NCI-H2196 (cell line): Measurements from ENCODE around the gene PAEP.
"Not testable (repeated sequence)": the region's sequence is repeated elsewhere in the genome, so short reads cannot be mapped to it uniquely, and the experiment has no call there.

Experiments
- DNase-seq: peaks from one replicate; lab custom pipeline; 2025; ENCODE audit not compliant: unreplicated experiment; lab: John Stamatoyannopoulos, UW

The PAEP gene

GRCh38 chr9:135525241-135526088 is 36.1 kb upstream of the PAEP start:
- DNase-seq, result no peak

DNA sequence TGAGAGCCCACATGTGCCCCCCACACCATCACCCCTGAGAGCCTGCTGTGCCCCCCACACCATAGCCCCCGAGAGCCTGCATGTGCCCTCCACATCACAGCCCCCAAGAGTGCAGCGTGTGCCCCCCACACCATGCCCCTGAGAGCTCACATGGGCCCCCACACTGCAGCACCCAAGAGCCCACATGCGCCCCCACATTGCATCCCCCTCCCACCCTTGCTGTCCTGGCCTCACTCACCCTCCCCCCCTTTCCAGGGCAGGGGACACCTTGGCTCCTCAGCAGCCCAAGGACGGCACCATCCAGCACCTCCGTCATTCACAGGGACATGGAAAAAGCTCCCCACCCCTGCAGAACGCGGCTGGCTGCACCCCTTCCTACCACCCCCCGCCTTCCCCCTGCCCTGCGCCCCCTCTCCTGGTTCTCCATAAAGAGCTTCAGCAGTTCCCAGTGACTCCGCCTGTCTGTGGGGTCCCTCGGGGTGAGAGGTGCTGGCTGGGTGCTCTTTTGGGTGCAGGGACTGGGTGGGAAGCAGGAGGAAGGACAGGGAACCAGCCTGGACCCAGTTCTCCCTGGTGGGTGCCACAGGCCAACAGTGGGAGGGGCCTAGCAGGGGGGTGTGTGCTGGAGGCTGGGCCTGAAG is 35.3 kb upstream of the PAEP start:
- no peak for DNase-seq

- DNase-seq, result no peak
Observed at GRCh38 chr9:135526730-135527571, 34.6 kb upstream of the PAEP start.

DNA sequence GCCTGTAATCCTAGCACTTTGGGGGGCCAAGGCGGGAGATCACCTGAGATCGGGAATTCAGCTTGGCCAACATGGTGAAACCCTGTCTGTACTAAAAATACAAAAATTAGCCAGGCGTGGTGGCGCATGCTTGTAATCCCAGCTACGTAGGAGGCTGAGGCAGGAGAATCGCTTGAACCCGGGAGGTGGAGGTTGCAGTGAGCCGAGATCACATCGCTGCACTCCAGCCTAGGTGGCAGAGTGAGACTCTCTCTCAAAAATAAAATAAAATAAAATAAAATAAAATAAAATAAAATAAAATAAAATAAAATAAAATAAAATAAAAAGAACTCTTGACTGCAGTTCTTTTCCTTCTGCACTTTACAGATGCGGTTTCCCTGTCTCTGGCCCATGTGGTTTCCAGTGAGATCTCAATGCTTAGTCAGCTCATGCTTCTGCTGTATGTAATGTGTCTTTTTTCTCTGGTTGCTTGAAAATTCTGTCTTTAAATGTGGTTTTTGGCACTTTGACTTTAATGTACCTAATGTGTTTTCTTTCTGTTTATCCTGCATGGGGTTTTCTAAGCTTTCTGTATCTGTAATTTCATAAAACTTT is 32.6 kb upstream of the PAEP start:
- DNase-seq, result not testable (repeated sequence)

GRCh38 chr9:135530146-135530545 is 31.4 kb upstream of the PAEP start:
- no peak for DNase-seq

GRCh38 chr9:135531096-135531495 is 30.5 kb upstream of the PAEP start:
- no peak for DNase-seq

- DNase-seq, result no peak
Observed at GRCh38 chr9:135533113-135533512, 28.4 kb upstream of the PAEP start.

DNA sequence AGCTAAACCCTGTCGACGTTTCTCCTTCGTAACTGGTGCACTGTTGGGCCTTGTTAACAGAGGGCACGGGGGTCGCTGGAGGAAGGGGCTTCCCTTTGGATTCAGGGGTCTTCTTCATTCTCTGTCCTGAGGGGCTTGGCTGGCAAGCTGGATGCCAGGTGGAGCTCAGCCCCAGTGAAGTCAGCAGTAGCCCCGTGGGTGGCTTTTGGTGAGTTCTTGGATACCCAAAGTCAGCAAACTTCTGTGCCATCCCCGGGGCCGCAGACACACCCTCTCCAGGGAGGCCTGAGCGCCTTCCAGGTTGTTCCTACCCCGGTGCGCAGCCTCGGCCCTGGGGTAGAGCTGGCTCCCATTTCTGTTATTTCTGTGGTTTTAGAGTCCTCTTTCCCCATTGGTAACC is 27.9 kb upstream of the PAEP start:
- DNase-seq, result no peak

DNA sequence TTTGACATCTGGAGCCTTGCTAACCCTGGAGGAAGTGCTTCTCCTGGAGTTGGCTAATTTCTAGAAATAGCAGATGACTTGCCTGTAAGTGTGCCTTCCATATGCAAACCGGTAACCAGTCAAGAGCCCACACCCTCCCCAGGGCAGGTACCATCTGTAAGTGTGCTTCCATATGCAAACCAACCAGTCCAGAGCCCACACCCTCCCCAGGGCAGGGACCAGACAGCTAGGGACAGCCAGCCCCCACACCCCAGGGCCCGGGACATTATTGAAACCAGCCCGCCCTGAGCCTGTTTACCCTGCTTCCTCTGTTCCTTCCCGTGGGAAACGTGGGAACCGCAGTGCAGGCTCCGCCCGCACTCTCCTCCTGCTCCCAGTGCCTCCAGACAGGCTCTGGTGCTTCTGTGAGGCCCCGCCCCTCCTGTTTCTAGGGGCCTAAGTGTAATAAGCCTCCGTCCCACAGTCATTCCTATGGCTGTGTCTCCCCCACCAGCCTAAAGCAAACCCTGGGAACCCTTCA is 27.3 kb upstream of the PAEP start:
- not testable (repeated sequence) for DNase-seq

DNA sequence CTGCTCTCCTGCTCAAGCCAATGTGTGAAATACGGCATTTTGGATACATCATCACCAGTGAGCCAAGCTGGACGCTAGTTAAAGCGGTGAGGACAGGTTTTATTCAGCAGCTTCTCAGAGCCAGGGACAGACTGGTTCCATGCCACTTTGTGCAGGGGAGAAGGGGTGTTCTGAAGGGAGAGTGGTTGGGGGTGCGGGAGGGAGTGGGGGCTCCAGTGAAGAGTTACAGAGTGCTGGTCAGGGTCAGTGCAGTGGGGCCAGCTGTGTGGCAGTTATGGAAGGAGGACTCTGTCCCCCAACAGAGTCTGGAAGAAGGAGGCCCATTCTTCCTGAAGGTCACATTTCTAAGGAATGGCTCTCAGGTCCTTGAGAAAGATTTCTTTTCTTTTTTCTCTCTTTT is 26.7 kb upstream of the PAEP start:
- DNase-seq, result not testable (repeated sequence)

GRCh38 chr9:135535631-135536030 is 25.9 kb upstream of the PAEP start:
- not testable (repeated sequence) for DNase-seq

- DNase-seq, result no peak
Observed at GRCh38 chr9:135536216-135536615, 25.3 kb upstream of the PAEP start.

DNA sequence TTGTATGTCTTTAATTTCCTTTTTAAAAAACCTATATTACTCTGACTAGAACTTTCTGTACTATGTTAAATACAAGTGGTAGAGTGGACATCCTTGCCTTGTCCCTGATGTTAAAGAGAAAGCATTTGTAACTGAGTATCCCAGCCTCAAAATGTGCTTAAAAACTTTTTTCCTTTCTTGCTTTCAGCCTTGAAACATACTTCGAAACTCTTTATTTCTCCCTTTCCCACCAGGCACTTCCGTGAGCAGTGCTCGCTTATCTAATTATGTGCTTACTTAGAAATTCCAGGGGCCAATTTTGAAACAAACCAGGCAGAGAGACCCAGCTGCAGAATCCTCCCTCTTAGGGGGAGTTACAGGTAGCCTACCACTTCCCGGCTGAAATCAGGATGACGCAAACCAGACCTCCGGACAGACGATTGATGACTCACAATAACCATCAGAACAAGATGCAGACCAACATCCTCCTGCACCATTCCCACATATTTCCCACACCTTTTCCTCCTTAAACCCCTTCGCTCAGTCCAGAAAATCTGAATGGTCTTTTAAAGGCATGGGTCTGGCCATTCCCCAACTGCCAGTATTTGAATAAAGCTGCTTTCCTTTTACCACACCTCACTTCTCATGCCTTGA is 18.2 kb upstream of the PAEP start:
- DNase-seq, result not testable (repeated sequence)

GRCh38 chr9:135544981-135545635 is 16.4 kb upstream of the PAEP start:
- DNase-seq, result no peak

DNA sequence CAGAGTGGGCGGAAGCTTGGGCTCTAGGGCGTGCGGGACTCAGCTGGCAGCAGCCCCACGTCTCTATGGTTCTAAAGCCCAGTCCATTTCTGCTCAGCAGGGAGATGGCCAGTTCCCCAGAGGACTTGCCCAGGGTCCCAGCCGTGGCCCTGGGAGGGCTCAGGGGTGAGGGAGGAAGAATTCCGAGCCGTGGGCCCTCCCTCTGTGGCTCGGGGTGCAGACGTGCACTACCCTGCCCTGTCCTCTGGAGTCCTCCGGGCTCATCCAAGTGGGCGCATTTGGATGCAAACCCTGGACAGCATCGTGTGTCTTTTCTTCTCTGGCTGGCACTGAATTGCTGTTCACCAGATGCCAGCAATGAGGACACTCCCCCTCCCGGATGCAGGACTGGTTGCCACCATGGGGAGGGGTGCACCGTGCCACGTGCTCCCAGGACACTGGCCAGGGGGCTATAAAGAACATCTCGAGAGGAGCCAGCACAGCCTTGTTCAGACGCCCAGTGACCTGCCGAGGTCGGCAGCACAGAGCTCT is 15.8 kb upstream of the PAEP start, which contains the start of gene OBP2A:
Gene OBP2A, plus strand, starts transcription at position 481 of the 531 bp plus-strand sequence. CDS start 55 bp downstream, outside the sequence.
- DNase-seq, result not testable (repeated sequence)

DNA sequence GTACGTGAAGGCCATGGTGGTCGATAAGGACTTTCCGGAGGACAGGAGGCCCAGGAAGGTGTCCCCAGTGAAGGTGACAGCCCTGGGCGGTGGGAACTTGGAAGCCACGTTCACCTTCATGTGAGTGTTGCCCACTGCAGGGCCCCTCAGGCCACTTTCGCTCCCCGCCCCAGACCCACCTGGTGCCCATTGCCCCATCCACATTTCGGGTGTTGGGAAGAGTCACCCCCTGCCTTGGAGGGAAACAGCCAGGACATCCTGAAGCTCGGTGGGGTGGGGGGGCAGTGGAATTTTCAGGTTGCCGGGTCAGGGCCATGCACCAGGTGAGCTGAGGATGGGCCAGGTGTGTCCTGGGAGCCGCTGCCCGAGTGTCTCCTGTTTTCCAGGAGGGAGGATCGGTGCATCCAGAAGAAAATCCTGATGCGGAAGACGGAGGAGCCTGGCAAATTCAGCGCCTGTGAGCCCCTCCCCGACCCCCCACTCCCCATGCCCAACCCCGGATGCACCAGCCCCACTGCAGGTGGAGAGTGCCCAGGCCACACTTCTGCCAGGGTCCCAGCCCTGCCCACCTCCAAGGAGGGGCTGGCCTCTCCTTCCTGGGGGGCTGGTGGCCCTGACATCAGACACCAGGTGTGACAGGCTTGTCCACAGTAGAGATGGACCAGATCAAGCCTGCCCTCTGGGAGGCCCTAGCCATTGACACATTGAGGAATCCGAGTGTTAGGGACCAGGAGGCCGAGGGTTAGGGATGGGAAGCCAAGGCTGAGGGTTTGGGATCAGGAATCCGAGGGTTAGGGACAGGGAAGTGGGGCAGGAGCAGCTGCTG is 14.6 kb upstream of the PAEP start:
- DNase-seq, result not testable (repeated sequence)

DNA sequence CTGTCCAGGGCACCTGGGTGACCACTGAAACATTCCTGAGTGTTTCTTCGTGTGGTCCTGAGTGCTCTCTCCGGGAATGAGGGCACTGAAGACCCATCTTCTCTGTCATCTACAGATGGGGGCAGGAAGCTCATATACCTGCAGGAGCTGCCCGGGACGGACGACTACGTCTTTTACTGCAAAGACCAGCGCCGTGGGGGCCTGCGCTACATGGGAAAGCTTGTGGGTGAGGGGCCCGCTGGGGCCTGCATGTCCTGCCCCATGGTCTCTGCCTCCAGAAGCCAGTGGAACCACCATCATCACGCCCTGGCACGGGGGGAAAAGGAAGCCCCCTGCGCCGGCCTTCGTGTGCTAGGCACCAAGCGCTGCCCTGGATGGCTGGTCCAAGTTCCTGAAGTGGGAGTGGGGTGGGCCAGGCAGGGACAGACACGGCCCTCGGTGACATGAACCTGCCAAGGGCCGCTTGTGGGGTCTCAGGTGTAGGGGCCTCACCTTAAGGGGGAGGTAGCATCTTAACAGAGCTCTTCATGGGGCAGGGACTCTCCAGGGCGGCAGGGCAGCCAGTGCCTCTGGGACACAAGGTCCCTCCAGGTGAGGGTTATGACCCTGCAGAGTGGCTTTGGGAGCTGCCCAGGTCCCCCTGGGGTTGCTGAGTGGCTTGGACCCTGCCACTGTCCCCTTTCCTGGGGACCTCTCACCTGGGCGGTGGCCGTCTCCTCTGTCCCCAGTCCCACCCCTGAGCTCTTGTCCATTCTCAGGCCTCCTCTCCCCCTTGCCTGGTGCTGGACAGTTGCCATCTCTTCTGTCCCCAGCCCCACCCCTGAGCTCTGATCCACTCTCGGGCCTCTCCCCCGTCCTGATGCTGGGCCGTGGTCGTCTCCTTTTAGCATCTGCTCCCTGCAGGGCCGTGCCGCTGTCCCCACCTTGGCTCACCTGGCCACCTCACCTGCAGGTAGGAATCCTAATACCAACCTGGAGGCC is 13.5 kb upstream of the PAEP start:
- DNase-seq, result no peak
